GM23338 (cell line): Measurements from ENCODE around the gene SCN2A. TPM values are rescaled to one million over a fixed set of nuclear protein-coding genes. Genes with fewer than 3 reads are reported as not detected.

Experiments
- ATAC-seq: fragments of 200-7000 bp; cut with Tn5 transposase; 3 replicates; pipeline ENCODE4 v1.9.1; 2020
- DNase-seq: peaks from one replicate; pipeline ENCODE4 v3.0.0-alpha.2; 2015; ENCODE audit warnings: low spot score
- H2AFZ ChIP-seq: fragments of 200-600 bp; sonication (generic); 2 replicates; pipeline ENCODE4 v1.8.0; 2016; ENCODE audit warnings: antibody characterized with exemption, mild to moderate bottlenecking, moderate library complexity
- H3F3A ChIP-seq: fragments of 200-600 bp; sonication (generic); replicated peaks from 2 replicates; pipeline ENCODE4 v1.8.0; 2017; ENCODE audit warnings: antibody characterized with exemption, mixed run types, low read depth
- H3K27ac ChIP-seq: fragments of 200-600 bp; sonication (generic); 2 replicates; pipeline ENCODE4 v1.6.1; 2016; ENCODE audit warnings: low read depth
- H3K27me3 ChIP-seq: fragments of 200-600 bp; sonication (generic); 2 replicates; pipeline ENCODE4 v1.8.0; 2016; ENCODE audit warnings: mild to moderate bottlenecking, mixed run types, moderate library complexity; ENCODE audit not compliant: insufficient read depth
- H3K36me3 ChIP-seq: fragments of 200-600 bp; sonication (generic); 2 replicates; pipeline ENCODE4 v1.8.0; 2016; ENCODE audit warnings: mild to moderate bottlenecking; ENCODE audit not compliant: insufficient read depth
- H3K4me1 ChIP-seq: fragments of 200-600 bp; sonication (generic); 2 replicates; pipeline ENCODE4 v1.8.0; 2016; ENCODE audit warnings: mild to moderate bottlenecking, moderate library complexity; ENCODE audit not compliant: insufficient read depth
- H3K4me2 ChIP-seq: fragments of 200-600 bp; sonication (generic); 2 replicates; pipeline ENCODE4 v1.7.1; 2017; ENCODE audit warnings: mixed run types
- H3K4me3 ChIP-seq: fragments of 200-600 bp; sonication (generic); 2 replicates; pipeline ENCODE4 v1.6.1; 2016; ENCODE audit warnings: mixed run types
- H3K79me2 ChIP-seq: fragments of 200-600 bp; sonication (generic); replicated peaks from 2 replicates; pipeline ENCODE4 v1.8.0; 2017; ENCODE audit warnings: mild to moderate bottlenecking; ENCODE audit not compliant: insufficient read depth
- H3K9me2 ChIP-seq: fragments of 200-600 bp; sonication (generic); 2 replicates; pipeline ENCODE4 v1.8.0; 2017; ENCODE audit not compliant: insufficient read depth
- H4K20me1 ChIP-seq: fragments of 200-600 bp; sonication (generic); replicated peaks from 2 replicates; pipeline ENCODE4 v1.8.0; 2017; ENCODE audit warnings: mild to moderate bottlenecking; ENCODE audit not compliant: insufficient read depth
- H3K27ac Mint-ChIP-seq: 2 replicates; pipeline ENCODE4 v1.8.0; 2020; ENCODE audit warnings: inconsistent platforms, mild to moderate bottlenecking, moderate library complexity, mixed read lengths
- H3K27me3 Mint-ChIP-seq: 3 replicates; pipeline ENCODE4 v1.8.0; 2022; ENCODE audit warnings: low read depth, mild to moderate bottlenecking, moderate library complexity, mixed read lengths, inconsistent platforms; ENCODE audit not compliant: insufficient read depth, poor library complexity
- H3K36me3 Mint-ChIP-seq: 3 replicates; pipeline ENCODE4 v1.8.0; 2021; ENCODE audit warnings: low read depth, mild to moderate bottlenecking, inconsistent platforms, moderate library complexity, mixed read lengths
- H3K4me1 Mint-ChIP-seq: 3 replicates; pipeline ENCODE4 v1.8.0; 2020; ENCODE audit warnings: mild to moderate bottlenecking, inconsistent platforms, mixed read lengths
- H3K4me3 Mint-ChIP-seq: 3 replicates; pipeline ENCODE4 v1.8.0; 2021; ENCODE audit warnings: moderate library complexity, mild to moderate bottlenecking, inconsistent platforms, mixed read lengths
- H3K9me3 Mint-ChIP-seq: 3 replicates; pipeline ENCODE4 v1.8.0; 2020; ENCODE audit warnings: moderate library complexity, mild to moderate bottlenecking, inconsistent platforms, mixed read lengths
- CREB1 ChIP-seq: fragments of 250-450 bp; sonication (Bioruptor Pico); IDR thresholded peaks from 2 replicates; pipeline ENCODE4 v1.5.0; 2020; ENCODE audit warnings: low read depth, mild to moderate bottlenecking, moderate library complexity
- ETS1 ChIP-seq: IDR thresholded peaks from 2 replicates; pipeline ENCODE4 v1.6.1; 2016; ENCODE audit warnings: antibody characterized with exemption
- EZH2 ChIP-seq: fragments of 200-600 bp; sonication (generic); IDR thresholded peaks from one replicate; pipeline ENCODE4 v1.8.0; 2017; ENCODE audit warnings: antibody characterized with exemption, mild to moderate bottlenecking, low read depth; ENCODE audit not compliant: unreplicated experiment
- EZH2phosphoT487 ChIP-seq: fragments of 200-600 bp; sonication (generic); IDR thresholded peaks from one replicate; pipeline ENCODE4 v1.8.1; 2018; ENCODE audit warnings: antibody characterized with exemption; ENCODE audit not compliant: unreplicated experiment
- JUNB ChIP-seq: IDR thresholded peaks from one replicate; pipeline ENCODE4 v1.6.1; 2016; ENCODE audit warnings: antibody characterized with exemption; ENCODE audit not compliant: unreplicated experiment
- NANOG ChIP-seq: IDR thresholded peaks from 2 replicates; pipeline ENCODE4 v1.6.1; 2016; ENCODE audit warnings: antibody characterized with exemption, borderline replicate concordance
- POLR2AphosphoS5 ChIP-seq: IDR thresholded peaks from 2 replicates; pipeline ENCODE4 v1.6.1; 2016; ENCODE audit warnings: antibody characterized with exemption, low read depth
- REST ChIP-seq: IDR thresholded peaks from one replicate; pipeline ENCODE4 v1.6.1; 2018; ENCODE audit warnings: antibody characterized with exemption; ENCODE audit not compliant: unreplicated experiment
- STAT1 ChIP-seq: IDR thresholded peaks from one replicate; pipeline ENCODE4 v1.6.1; 2016; ENCODE audit warnings: antibody characterized with exemption; ENCODE audit not compliant: unreplicated experiment
- ZNF114 ChIP-seq: fragments of 250-450 bp; sonication (Bioruptor Pico); IDR thresholded peaks from 2 replicates; pipeline ENCODE4 v1.5.0; 2020; ENCODE audit warnings: mild to moderate bottlenecking, moderate library complexity
- ZNF331 ChIP-seq: fragments of 250-450 bp; sonication (Bioruptor Pico); IDR thresholded peaks from 2 replicates; pipeline ENCODE4 v1.5.0; 2020; ENCODE audit warnings: low read depth, mild to moderate bottlenecking, moderate library complexity
- ZNF462 ChIP-seq: fragments of 250-450 bp; sonication (Bioruptor Pico); IDR thresholded peaks from 2 replicates; pipeline ENCODE4 v1.5.0; 2020; ENCODE audit warnings: mild to moderate bottlenecking, moderate library complexity
- polyA plus RNA-seq: library from polyadenylated mRNA; unstranded; fragments of >200 nt; fragmentation: Nextera tagmentation; extraction: Ambion mirVana; gene quantifications from 2 replicates; pipeline ENCODE4 v1.2.1, GENCODE V29; 2016
- total RNA-seq: library from RNA; depleted of rRNA; stranded (reverse); fragments of >200 nt; shearing (Covaris generic); gene quantifications from 2 replicates; pipeline ENCODE4 v1.2.3, GENCODE V29; 2014
- TF ChIP-seq, protein P1 (sequence below), 2 experiments: fragments of 200-600 bp in 1 of 2; sonication (generic) in 1 of 2; conservative IDR thresholded peaks; 2 replicates each; pipeline versions ENCODE4 v1.5.1 to v1.6.1; 2016 to 2017; ENCODE audit warnings: antibody characterized with exemption in 2 of 2, low read depth in 2 of 2, mild to moderate bottlenecking in 2 of 2, moderate library complexity in 1 of 2

Gene SCN2A
- total and polyA plus RNA-seq, 2 experiments from 2014 or later, result 0.45 to 0.52 TPM

DNA sequence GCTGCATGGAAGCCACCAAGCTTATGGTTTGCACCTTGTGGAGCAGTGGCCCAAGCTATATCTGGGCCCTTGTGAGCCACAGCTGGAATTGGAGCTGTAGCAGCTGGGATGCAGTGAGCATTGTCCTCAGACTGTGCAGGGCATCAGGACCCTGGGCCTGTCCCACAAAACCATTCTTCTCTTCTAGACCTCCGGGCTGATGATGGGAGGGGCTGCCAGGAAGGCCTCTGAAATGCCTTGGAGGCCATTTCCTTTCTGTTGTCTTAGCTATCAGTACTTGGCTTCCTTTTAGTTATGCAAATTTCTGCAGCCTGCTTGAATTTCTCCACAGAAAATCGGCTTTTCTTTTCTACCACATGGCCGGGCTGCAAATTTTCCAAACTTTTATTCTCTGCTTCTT lies 183.9 kb downstream of the SCN2A start:
- Histone ChIP-seq H3K4me1 (no peaks in the 10 kb centered on the region), H3K27me3 (no peaks in the 10 kb centered on the region), H4K20me1 (no peaks in the 10 kb centered on the region), H3K79me2 (no peaks in the 10 kb centered on the region), H3K27ac (no peak overlapping the region), H3K36me3 (0 out of 2 replicates have a peak, but pooled peaks cover 3% of the 10 kb centered on the region), H3K4me3 (no peak overlapping the region), H3K4me2 (no peak overlapping the region), H3K9me2 (no peaks in the 10 kb centered on the region), H3F3A (no peaks in the 10 kb centered on the region), H2AFZ (no peak overlapping the region)
- no peak overlapping the region for H3K4me3 Mint-ChIP-seq
- DNase-seq (no peak), ATAC-seq (no peak)
- no peak overlapping the region for H3K27ac Mint-ChIP-seq
- peaks cover 34% of the 10 kb centered on the region for H3K9me3 Mint-ChIP-seq
- H3K4me1 Mint-ChIP-seq, result peaks cover 9% of the 10 kb centered on the region
- H3K27me3 Mint-ChIP-seq, result peaks cover 2% of the 10 kb centered on the region
- TF ChIP-seq EZH2, result no peak
- no peak for TF ChIP-seq STAT1
- no peak for TF ChIP-seq CREB1 (CRISPR knock-in tag)
- TF ChIP-seq, protein P1, sequence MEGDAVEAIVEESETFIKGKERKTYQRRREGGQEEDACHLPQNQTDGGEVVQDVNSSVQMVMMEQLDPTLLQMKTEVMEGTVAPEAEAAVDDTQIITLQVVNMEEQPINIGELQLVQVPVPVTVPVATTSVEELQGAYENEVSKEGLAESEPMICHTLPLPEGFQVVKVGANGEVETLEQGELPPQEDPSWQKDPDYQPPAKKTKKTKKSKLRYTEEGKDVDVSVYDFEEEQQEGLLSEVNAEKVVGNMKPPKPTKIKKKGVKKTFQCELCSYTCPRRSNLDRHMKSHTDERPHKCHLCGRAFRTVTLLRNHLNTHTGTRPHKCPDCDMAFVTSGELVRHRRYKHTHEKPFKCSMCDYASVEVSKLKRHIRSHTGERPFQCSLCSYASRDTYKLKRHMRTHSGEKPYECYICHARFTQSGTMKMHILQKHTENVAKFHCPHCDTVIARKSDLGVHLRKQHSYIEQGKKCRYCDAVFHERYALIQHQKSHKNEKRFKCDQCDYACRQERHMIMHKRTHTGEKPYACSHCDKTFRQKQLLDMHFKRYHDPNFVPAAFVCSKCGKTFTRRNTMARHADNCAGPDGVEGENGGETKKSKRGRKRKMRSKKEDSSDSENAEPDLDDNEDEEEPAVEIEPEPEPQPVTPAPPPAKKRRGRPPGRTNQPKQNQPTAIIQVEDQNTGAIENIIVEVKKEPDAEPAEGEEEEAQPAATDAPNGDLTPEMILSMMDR (conservative IDR thresholded peaks at IDR 0.05; ENCODE audit: low read depth in 2 of 2), result no peak
- TF ChIP-seq ZNF331 (CRISPR knock-in tag), result no peak
- TF ChIP-seq ZNF462 (CRISPR knock-in tag), result no peak
- no peak for TF ChIP-seq ZNF114 (CRISPR knock-in tag)
- TF ChIP-seq NANOG, result no peak
- TF ChIP-seq ETS1, result no peak
- TF ChIP-seq JUNB, result no peak
- TF ChIP-seq EZH2phosphoT487, result no peak
- TF ChIP-seq POLR2AphosphoS5, result no peak
- no peak for TF ChIP-seq REST
- H3K36me3 Mint-ChIP-seq, result peaks cover 33% of the 10 kb centered on the region
